AG04449 (cell line): Measurements from ENCODE around the gene OR2M4.
"Not testable (repeated sequence)": the region's sequence is repeated elsewhere in the genome, so short reads cannot be mapped to it uniquely, and the experiment has no call there.

Experiments
- CTCF ChIA-PET: fragments of 350-600 bp; formaldehyde crosslinking; extraction: SDS; loops from one replicate; lab custom pipeline; 2021; ENCODE audit warnings: antibody characterized with exemption; lab: Yijun Ruan, JAX
- POLR2A ChIA-PET: fragments of 400-600, 350-600 bp; formaldehyde crosslinking; extraction: SDS; loops from one replicate; lab custom pipeline; 2020; ENCODE audit warnings: antibody characterized with exemption, inconsistent platforms; lab: Yijun Ruan, JAX
- DNase-seq: peaks from one replicate; pipeline ENCODE4 v3.0.0-alpha.2; 2010; ENCODE audit warnings: low read depth, low spot score
- H3K4me3 ChIP-seq: 2 replicates; pipeline ENCODE4 v1.5.1; 2011; ENCODE audit warnings: low read depth, mild to moderate bottlenecking, control low read depth, low read length
- TF ChIP-seq, protein P1 (sequence below): IDR thresholded peaks from one replicate; pipeline ENCODE4 v1.5.1; 2011; ENCODE audit warnings: mild to moderate bottlenecking, moderate library complexity, low read length, control low read depth, inconsistent platforms; ENCODE audit not compliant: insufficient read depth; ENCODE audit errors: missing control alignments

OR2M4 gene

DNA sequence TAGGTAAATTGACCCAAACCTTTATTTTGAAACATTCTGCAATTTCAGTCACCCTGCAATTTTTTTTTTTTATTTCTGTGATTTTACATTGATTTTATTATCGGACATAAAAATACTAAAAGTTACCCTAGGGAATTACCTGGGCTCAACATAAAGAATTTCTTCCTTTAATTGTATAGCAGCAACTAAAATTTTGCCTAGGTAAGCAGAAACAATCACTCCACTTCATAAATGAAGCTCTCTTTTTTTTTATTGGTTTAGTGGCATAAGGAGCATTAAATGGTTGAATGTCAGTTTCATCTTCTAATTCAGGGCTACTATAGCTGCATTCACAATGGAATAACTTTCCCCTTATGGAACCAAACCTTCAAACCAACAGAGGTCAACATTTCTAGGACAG lies 15.3 kb upstream of the OR2M4 start:
- no peak for DNase-seq
- ChIA-PET CTCF (no interaction called here), POLR2A (no interaction called here)
- TF ChIP-seq, protein P1, sequence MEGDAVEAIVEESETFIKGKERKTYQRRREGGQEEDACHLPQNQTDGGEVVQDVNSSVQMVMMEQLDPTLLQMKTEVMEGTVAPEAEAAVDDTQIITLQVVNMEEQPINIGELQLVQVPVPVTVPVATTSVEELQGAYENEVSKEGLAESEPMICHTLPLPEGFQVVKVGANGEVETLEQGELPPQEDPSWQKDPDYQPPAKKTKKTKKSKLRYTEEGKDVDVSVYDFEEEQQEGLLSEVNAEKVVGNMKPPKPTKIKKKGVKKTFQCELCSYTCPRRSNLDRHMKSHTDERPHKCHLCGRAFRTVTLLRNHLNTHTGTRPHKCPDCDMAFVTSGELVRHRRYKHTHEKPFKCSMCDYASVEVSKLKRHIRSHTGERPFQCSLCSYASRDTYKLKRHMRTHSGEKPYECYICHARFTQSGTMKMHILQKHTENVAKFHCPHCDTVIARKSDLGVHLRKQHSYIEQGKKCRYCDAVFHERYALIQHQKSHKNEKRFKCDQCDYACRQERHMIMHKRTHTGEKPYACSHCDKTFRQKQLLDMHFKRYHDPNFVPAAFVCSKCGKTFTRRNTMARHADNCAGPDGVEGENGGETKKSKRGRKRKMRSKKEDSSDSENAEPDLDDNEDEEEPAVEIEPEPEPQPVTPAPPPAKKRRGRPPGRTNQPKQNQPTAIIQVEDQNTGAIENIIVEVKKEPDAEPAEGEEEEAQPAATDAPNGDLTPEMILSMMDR, result no peak
- no peak overlapping the region for H3K4me3 ChIP-seq

DNA sequence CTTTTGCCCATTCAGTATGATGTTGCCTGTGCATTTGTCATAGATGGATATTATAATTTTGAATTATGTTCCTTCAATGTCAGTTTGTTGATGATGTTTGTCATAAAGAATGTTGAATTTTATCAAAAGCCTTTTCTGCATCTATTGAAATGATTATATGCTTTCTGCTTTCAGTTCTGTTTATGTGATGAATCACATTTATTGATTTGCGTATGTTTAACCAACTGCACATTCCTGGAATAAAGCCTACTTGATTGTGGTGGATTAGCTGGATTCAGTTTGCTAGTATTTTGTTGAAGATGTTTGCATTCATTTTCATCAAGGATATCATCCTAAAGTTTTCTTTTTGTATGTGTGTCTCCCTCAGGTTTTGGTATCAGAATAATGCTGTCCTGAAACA lies 5.7 kb upstream of the OR2M4 start:
- DNase-seq, result no peak
- POLR2A ChIA-PET, result no interaction called here
- TF ChIP-seq, protein P1, result no peak
- no peak overlapping the region for H3K4me3 ChIP-seq
- CTCF ChIA-PET, result no interaction called here

DNA sequence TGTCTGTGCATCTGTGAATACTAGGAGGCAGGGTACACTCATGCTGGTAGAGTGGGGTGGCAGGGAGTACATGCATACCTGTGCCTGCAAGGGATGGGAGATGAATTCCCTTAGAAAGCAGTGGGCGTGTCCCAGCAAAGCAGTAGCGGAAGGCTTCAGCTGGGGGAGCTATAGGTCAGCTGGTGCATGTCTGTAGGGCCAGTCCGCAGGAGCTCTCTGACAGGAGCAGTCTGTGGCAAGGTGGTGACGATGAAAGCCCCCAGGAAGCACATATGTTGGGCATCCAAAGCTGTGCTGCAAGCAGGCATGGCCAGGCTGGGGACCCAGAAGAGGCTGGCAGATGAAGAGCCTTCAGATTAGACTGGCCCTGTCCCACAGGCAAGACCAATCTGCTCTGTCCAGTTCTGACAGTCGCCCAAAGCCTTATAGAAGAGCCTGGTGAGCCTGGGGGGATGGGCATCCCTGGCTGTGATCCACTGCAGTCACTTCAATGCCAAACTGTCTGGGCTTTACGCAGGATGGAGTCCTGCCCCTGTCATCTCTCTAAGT lies 1.8 kb upstream of the OR2M4 start:
- no peak for DNase-seq
- TF ChIP-seq, protein P1, result no peak
- POLR2A ChIA-PET, result no interaction called here
- H3K4me3 ChIP-seq, result no peak overlapping the region
- CTCF ChIA-PET, result no interaction called here

DNA sequence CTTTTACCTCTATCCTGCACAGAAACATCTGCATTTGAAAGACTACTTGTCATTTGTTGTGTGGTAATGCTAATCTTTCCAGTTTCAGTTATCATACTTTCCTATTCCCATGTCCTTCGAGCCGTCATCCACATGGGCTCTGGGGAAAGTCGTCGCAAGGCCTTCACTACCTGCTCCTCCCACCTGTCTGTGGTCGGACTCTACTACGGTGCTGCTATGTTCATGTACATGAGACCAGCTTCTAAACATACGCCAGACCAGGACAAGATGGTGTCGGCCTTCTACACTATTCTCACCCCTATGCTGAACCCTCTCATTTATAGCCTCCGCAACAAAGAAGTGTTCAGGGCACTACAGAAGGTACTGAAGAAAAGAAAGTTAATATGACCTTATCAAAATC lies 8.3 kb downstream of the OR2M4 start:
- ChIA-PET POLR2A (no interaction called here), CTCF (no interaction called here)
- TF ChIP-seq, protein P1, result no peak
- no peak for DNase-seq
- H3K4me3 ChIP-seq, result no peak overlapping the region

DNA sequence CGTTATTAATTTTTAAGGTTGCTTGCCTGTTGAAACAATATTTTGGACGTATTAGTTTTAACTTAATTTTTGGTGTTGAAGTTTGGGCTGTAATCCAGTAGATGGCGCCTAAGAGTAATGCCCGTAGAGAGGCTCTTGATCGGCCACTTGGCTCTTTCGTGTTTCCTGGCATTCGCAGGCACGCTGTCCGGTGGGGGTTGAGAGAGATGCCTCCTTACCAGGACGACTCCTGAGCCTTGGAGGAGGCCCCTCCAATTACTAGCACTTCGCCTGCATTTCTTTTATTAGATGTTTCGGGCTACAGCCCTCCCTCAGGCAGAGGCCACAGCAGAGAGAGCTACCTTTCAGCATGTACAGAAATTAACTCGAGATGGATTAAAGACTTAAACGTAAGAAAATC lies 12.0 kb downstream of the OR2M4 start:
- ChIA-PET CTCF (interaction anchor here (1.1 kb wide), 1 partner anchor 561 kb away, joined by 4 read pairs; no protein-coding TSS in a partner anchor), POLR2A (no interaction called here)
- DNase-seq, result no peak
- TF ChIP-seq, protein P1, result no peak
- no peak overlapping the region for H3K4me3 ChIP-seq

DNA sequence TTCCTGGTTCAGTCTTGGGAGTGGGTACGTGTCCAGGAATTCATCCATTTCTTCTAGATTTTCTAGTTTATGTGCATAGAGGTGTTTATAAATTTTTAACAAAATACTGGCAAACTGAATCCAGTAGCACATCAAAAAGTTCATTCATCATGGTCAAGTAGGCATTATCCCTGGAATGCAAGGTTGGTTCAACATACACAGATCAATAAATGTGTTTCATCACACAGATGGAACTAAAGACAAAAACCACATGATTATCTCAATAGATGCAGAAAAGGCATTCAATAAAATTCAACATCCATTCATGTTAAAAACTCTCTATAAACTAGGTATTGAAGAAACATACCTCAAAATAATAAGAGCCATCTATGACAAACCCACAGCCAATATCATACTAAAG lies 28.1 kb downstream of the OR2M4 start:
- CTCF ChIA-PET, POLR2A ChIA-PET, H3K4me3 ChIP-seq, DNase-seq: not testable (repeated sequence)

DNA sequence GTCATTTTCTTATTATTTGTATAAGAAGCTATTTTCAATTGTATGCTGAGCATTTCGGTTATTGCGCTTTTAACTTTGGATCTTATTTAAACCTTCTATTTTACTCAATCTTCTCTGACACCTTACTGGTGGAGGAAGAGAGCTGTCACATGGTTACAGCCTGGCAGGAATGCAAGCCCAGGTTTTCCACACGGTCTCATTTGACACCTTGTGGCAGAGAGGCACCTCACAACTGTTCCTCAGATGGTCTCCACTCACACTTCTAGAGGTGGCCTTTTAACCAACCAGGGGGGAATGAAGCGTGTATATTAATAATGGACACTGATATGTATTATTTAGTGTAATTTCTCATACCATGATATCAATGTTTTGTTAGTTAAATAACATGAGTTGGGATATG lies 37.0 kb downstream of the OR2M4 start:
- TF ChIP-seq, protein P1, result no peak
- DNase-seq, result no peak
- H3K4me3 ChIP-seq, result no peak overlapping the region
- ChIA-PET CTCF (no interaction called here), POLR2A (no interaction called here)

DNA sequence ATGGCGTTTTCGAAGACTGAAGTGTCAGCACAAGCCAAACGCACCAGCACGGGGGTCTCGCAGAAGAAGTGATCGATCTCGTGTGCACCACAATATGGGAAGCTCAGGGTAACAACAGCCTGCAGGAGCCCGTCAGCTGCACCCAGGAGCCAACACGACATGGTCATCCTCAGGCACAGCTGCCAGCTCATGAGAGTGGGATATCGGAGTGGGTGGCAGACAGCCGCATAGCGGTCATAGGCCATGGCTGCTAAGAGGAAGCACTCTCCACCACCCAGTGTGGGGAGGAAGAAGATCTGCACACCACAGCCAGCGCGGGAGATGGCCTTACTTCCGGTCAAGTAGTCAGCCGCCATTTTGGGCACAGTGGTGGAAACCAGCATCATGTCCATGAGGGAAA lies 42.0 kb downstream of the OR2M4 start:
- POLR2A ChIA-PET, result not testable (repeated sequence)

More for the DNA sequence above, 42.0 kb downstream of the OR2M4 start:
- CTCF ChIA-PET, H3K4me3 ChIP-seq, DNase-seq: not testable (repeated sequence)
